ENCODE results near the gene MRPL53. TPM values are rescaled to one million over a fixed set of nuclear protein-coding genes. Genes with fewer than 3 reads are reported as not detected.

Gene MRPL53
- total and polyA plus RNA-seq, 9 of the 15 experiments (the other 6 are each of a cell fraction or from before 2014, with no cell fraction given), result 11.5 to 87.9 (median 41.1) TPM

DNA sequence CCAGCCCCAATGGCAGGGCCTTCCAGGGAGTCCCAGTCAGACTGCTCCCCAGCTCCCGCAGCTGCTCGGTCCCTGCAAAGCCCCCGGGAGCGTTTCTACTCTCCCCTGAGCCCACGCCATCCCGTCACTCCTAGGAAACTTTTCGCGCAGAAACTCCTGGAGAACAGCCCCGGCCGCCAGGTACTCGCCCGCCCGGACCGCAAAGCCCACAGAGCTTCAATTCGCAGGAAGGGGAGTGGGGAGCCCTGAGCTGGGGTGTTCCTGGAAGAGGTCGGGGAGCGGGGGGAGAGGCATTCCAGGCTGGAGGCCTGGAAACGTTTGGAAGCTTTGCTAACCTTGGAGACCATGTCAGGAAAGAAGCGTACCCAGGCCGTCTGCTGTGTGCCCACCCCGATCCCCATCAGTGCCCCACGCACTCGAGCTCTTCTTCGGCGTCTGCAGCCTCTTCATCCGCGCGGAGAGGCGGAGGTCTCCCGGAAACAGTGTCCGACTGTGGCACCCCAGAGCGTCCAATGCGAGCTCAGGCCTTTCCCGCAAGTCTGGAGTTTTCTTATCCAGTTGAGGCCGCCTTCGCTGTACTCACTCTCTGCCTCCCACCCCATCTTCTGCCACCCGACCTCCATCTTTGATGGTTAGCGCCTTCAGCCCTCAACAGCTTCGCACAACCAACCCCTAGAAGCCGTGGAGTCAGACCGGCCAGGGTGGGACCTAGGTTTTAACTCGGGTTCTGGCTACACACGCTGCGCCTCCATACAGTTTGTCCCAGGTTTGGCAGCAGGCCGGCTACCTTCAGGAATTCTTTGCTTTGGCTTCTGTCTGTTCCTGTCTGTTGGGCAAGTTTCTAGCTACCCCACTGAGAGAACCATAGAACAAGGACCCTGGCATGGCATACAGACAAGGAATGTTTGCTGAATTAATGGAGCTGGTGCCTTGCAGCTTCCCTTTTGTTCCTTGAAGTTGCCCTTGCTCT, 31.3 kb upstream of the MRPL53 start:
- FAIRE-seq, result no peak
- CTCF ChIA-PET (ENCODE audit: low intra/inter-chr PET ratio), result no interaction called here
- TF ChIP-seq ARID3A (IDR thresholded peaks at IDR 0.05; ENCODE audit: borderline replicate concordance, low read depth, low read length) (no peak), ZNF347 (CRISPR knock-in tag; IDR thresholded peaks at IDR 0.05; ENCODE audit: low read depth) (no peak), MNT (conservative IDR thresholded peaks at IDR 0.05) (0 out of 4 replicates have a peak, but pooled peaks of 1 of the 2 experiments have one; percentile 4), HDAC3 (IDR thresholded peaks at IDR 0.05; ENCODE audit: borderline replicate concordance, partially characterized antibody) (no peak), GTF2E2 (tag; IDR thresholded peaks at IDR 0.05) (peak; percentile 55), TBL1XR1 (IDR thresholded peaks at IDR 0.05; ENCODE audit: low read length in 2 of 2) (no peak), NR4A1 (CRISPR knock-in tag; IDR thresholded peaks at IDR 0.05) (no peak), NR4A1 (tag; IDR thresholded peaks at IDR 0.05) (0 out of 2 replicates have a peak, but pooled peaks have one; percentile 46), KDM1A (IDR thresholded peaks at IDR 0.05) (0 out of 4 replicates have a peak, but pooled peaks of 1 of the 2 experiments have one; percentile 7), HMGN3 (IDR thresholded peaks at IDR 0.05; ENCODE audit: borderline replicate concordance, extremely low read depth, insufficient read length, low read depth, low read length) (peak; percentile 27), KAT2B (IDR thresholded peaks at IDR 0.05; ENCODE audit: low read depth, low read length) (no peak), THAP7 (CRISPR knock-in tag; IDR thresholded peaks at IDR 0.05) (no peak), KLF13 (tag; IDR thresholded peaks at IDR 0.05; ENCODE audit: borderline replicate concordance, low read depth) (no peak), POLR2AphosphoS5 (IDR thresholded peaks at IDR 0.05; ENCODE audit: control insufficient read depth, insufficient read depth, low read depth, low read length) (peak; percentile 35; the same call in 1 of the 2 replicates), FOSL1 (tag; conservative IDR thresholded peaks at IDR 0.05) (peak; percentile 87), HNRNPH1 (optimal IDR thresholded peaks at IDR 0.05; ENCODE audit: low read depth, low read length) (no peak)

More for the DNA sequence above, 31.3 kb upstream of the MRPL53 start:
- intact Hi-C loops (cut with micrococcal nuclease) (loop anchor here (1.0 to 5.0 kb wide), 2 partner anchors 20 to 69 kb away; partner anchors contain the start of gene TTC31), in situ Hi-C loops (cut with MboI) (no loop called here)
- no TSS peak for BruUV-seq (replicated peaks)
- Histone ChIP-seq H4K20me1 (replicated peaks; ENCODE audit: control insufficient read depth, insufficient read depth, low read length) (no peaks in the 10 kb centered on the region), H3K4me1 (replicated peaks in 1 of 2; ENCODE audit: control insufficient read depth in 2 of 2, insufficient read depth in 2 of 2, low read length in 2 of 2) (peaks cover 36 to 69% of the 10 kb centered on the region in 2 experiments; a peak in 4 of 5 replicates), H3K4me3 (peak overlapping the region; percentile 40), H3K79me2 (ENCODE audit: control insufficient read depth, insufficient read depth, low read length) (peaks cover 46% of the 10 kb centered on the region), H3K9ac (ENCODE audit: insufficient read depth in 1 of 2, low read depth in 2 of 2, low read length in 2 of 2) (peak overlapping the region; percentile 87 to 94), H3K27me3 (ENCODE audit: control insufficient read depth in 2 of 2, insufficient read depth in 2 of 2, low read length in 2 of 2) (no peaks in the 10 kb centered on the region), H3K4me2 (ENCODE audit: insufficient read depth, low read length) (peak overlapping the region; percentile 95), H3K36me3 (ENCODE audit: control insufficient read depth, insufficient read depth, low read length) (peaks cover 13% of the 10 kb centered on the region; the same call in 2 of the 3 replicates), H2AFZ (ENCODE audit: low read depth, low read length) (peak overlapping the region; percentile 97), H3K27ac (ENCODE audit: extremely low read depth, low read depth, low read length) (peak overlapping the region; percentile 79), H3K9me1 (ENCODE audit: control insufficient read depth, insufficient read depth, low read length) (no peaks in the 10 kb centered on the region), H3K9me3 (replicated peaks; ENCODE audit: control insufficient read depth, insufficient read depth, low read depth, low read length) (no peaks in the 10 kb centered on the region)
- POLR2A ChIA-PET, result interaction anchor here (0.5 to 1.6 kb wide), 21 partner anchors 8 to 439 kb away, joined by 3 to 6 read pairs (median 3); partner anchors contain the start of genes AUP1, CCDC142, HTRA2 and TTC31
- WGBS (ENCODE audit: insufficient coverage, low coverage, missing lambda C conversion rate), result 1% methylated on average over 45 of the region's 45 CpGs
- DNase-seq (ENCODE audit: extremely low read depth in 1 of 4, low spot score in 3 of 4) (peak in 3 of 4 experiments; percentile 31 to 62 (median 36)), ATAC-seq (peak; percentile 3)
